ENCODE results near the gene MPND. TPM values are rescaled to one million over a fixed set of nuclear protein-coding genes. Genes with fewer than 3 reads are reported as not detected.

Gene MPND
- total and polyA plus RNA-seq, 8 donors, result 2.2 to 25.0 (median 21.2) TPM

GRCh38 chr19:4354282-4354681, 10.9 kb downstream of the MPND start:
- no peak for TF ChIP-seq POLR2AphosphoS5 (IDR thresholded peaks at IDR 0.05)
- no peak for TF ChIP-seq EP300 (IDR thresholded peaks at IDR 0.05)
- TF ChIP-seq CTCF (IDR thresholded peaks at IDR 0.05), result no peak
- TF ChIP-seq POLR2A (IDR thresholded peaks at IDR 0.05), result no peak

GRCh38 chr19:4354897-4355296, 11.5 kb downstream of the MPND start:
- intact Hi-C loops (cut with DNase I; ENCODE audit: low total_unique reads), result no loop called here
- Histone ChIP-seq H3K27me3 (no peaks in the 10 kb centered on the region), H3K9me3 (no peaks in the 10 kb centered on the region), H3K4me1 (peaks cover 0 to 8% (median 4%) of the 10 kb centered on the region in 4 donors), H3K4me3 (no peak overlapping the region), H3K36me3 (peaks cover 2 to 66% (median 53%) of the 10 kb centered on the region in 4 donors), H3K27ac (no peak overlapping the region)
- no peak for TF ChIP-seq POLR2A (IDR thresholded peaks at IDR 0.05)
- TF ChIP-seq CTCF (IDR thresholded peaks at IDR 0.05), result no peak
- no peak for TF ChIP-seq EP300 (IDR thresholded peaks at IDR 0.05)
- no peak for TF ChIP-seq POLR2AphosphoS5 (IDR thresholded peaks at IDR 0.05)
- no peak for DNase-seq
- WGBS, 5 donors, result 73 to 92% (median 80%) methylated on average over 8 to 17 of the region's 17 CpGs

More at GRCh38 chr19:4354282-4354681, 10.9 kb downstream of the MPND start:
- Histone ChIP-seq H3K36me3 (peaks cover 0 to 61% (median 48%) of the 10 kb centered on the region in 4 donors), H3K4me3 (no peak overlapping the region), H3K9me3 (no peaks in the 10 kb centered on the region), H3K27ac (no peak overlapping the region), H3K4me1 (peaks cover 0 to 3% (median 0%) of the 10 kb centered on the region in 4 donors), H3K27me3 (no peaks in the 10 kb centered on the region)
- WGBS, 5 donors, result 87 to 92% (median 91%) methylated on average over 12 of the region's 12 CpGs
- intact Hi-C loops (cut with DNase I; ENCODE audit: low total_unique reads), result no loop called here
- no peak for DNase-seq

GRCh38 chr19:4357095-4357797, 13.9 kb downstream of the MPND start:
- Histone ChIP-seq H3K4me1 (peaks cover 0 to 25% (median 22%) of the 10 kb centered on the region in 4 donors), H3K9me3 (no peaks in the 10 kb centered on the region), H3K27me3 (no peaks in the 10 kb centered on the region), H3K4me3 (no peak overlapping the region), H3K36me3 (peaks cover 25 to 85% (median 75%) of the 10 kb centered on the region in 4 donors), H3K27ac (no peak overlapping the region)
- DNase-seq, result no peak
- 81 to 87% (median 83%) methylated on average over 14 to 23 of the region's 23 CpGs for WGBS, 5 donors
- intact Hi-C loops (cut with DNase I; ENCODE audit: low total_unique reads), result no loop called here
- TF ChIP-seq EP300 (IDR thresholded peaks at IDR 0.05), result no peak
- no peak for TF ChIP-seq CTCF (IDR thresholded peaks at IDR 0.05)
- no peak for TF ChIP-seq POLR2AphosphoS5 (IDR thresholded peaks at IDR 0.05)
- no peak for TF ChIP-seq POLR2A (IDR thresholded peaks at IDR 0.05)

- 90 to 96% (median 93%) methylated on average over 12 to 16 of the region's 16 CpGs for WGBS, 5 donors
- TF ChIP-seq POLR2AphosphoS5 (IDR thresholded peaks at IDR 0.05), result no peak
- no peak for TF ChIP-seq POLR2A (IDR thresholded peaks at IDR 0.05)
- no peak for TF ChIP-seq CTCF (IDR thresholded peaks at IDR 0.05)
- no peak for TF ChIP-seq EP300 (IDR thresholded peaks at IDR 0.05)
- Histone ChIP-seq H3K27ac (no peak overlapping the region), H3K9me3 (no peaks in the 10 kb centered on the region), H3K27me3 (no peaks in the 10 kb centered on the region), H3K36me3 (peaks cover 31 to 92% (median 81%) of the 10 kb centered on the region in 4 donors), H3K4me3 (no peak overlapping the region), H3K4me1 (peaks cover 0 to 25% (median 20%) of the 10 kb centered on the region in 4 donors)
- intact Hi-C loops (cut with DNase I; ENCODE audit: low total_unique reads), result no loop called here
- DNase-seq, result no peak
Observed at GRCh38 chr19:4357921-4358326, 14.6 kb downstream of the MPND start.

All from stomach (tissue), 9 donors.